OCI-LY3 (cell line): ENCODE measurements around the gene PPP2R1B.

Experiments used
- CTCF ChIP-seq: fragments of 200-600, 300-600 bp; sonication (generic); IDR thresholded peaks from 2 replicates; pipeline ENCODE4 v1.5.1; 2014; ENCODE audit warnings: antibody characterized with exemption, low read length, low read depth
- EZH2phosphoT487 ChIP-seq: fragments of 200-600 bp; shearing (Covaris generic); IDR thresholded peaks from 2 replicates; pipeline ENCODE4 v1.6.1; 2018; ENCODE audit warnings: antibody characterized with exemption, mixed run types, low read depth

DNA sequence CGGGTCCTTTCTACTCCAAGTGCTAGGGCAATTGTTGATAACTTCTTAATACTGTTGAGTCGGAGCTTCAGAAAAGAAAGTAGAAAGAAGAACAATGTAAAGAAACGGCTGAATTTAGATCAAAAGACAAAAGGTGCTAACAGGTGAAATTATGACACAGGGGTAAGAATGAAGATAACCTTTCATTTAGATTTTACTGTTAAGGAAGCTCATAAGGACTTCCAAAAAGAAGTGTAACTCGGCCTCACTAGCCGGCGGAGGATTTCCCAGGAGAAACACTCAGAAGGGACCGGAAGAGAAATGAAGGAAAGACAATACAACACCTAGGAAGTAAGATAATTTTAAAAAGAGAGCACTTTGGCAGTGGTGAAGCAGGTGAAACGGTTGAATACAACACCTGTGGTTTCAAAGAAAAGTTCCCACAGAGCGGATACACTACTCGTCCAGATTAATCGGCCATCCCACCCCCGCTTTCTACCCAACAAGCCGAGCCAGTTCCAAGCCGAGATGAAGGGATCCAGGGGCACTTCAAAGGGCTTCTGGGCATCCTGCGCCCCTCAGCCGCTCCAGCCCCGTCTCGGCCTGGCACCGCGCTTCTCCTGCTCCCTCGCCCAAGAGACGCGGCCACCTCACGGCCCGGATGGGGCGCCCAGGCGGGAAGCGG is 737 bp downstream of the PPP2R1B start:
- TF ChIP-seq CTCF (no peak), EZH2phosphoT487 (no peak)
